Right renal cortex interstitium (tissue), 3 donors: Measurements from ENCODE around the gene HS3ST3A1. TPM values are rescaled to one million over a fixed set of nuclear protein-coding genes. Genes with fewer than 3 reads are reported as not detected.

Experiments used
- DNase-seq, 3 donors: peaks; one replicate each; pipeline ENCODE4 v3.0.0-alpha.2; 2013; ENCODE audit warnings: low read depth in 3 of 3, low spot score in 2 of 3
- polyA plus RNA-seq, 3 donors: library from polyadenylated mRNA; unstranded; fragments of 120-200 nt; gene quantifications; one replicate each; pipeline ENCODE4 v1.2.1, GENCODE V29; 2013; ENCODE audit not compliant: insufficient read length in 3 of 3

The HS3ST3A1 gene
- polyA plus RNA-seq, 3 donors: 2.6 to 2.9 (median 2.7) TPM

GRCh38 chr17:13599168-13599577 lies 2.6 kb downstream of the HS3ST3A1 start:
- no peak for DNase-seq

- DNase-seq: no peak
Measured at GRCh38 chr17:13598353-13599167, 3.2 kb downstream of the HS3ST3A1 start.

GRCh38 chr17:13597723-13598347 lies 3.9 kb downstream of the HS3ST3A1 start:
- no peak for DNase-seq

- DNase-seq: no peak
Measured at GRCh38 chr17:13596241-13596923, 5.3 kb downstream of the HS3ST3A1 start.

- no peak for DNase-seq
Measured at GRCh38 chr17:13595599-13595899, 6.2 kb downstream of the HS3ST3A1 start.

GRCh38 chr17:13594762-13595598 lies 6.7 kb downstream of the HS3ST3A1 start:
- DNase-seq: no peak

GRCh38 chr17:13594310-13594709 lies 7.4 kb downstream of the HS3ST3A1 start:
- DNase-seq: no peak

GRCh38 chr17:13593757-13594156 lies 8.0 kb downstream of the HS3ST3A1 start:
- no peak for DNase-seq

GRCh38 chr17:13593021-13593751 lies 8.5 kb downstream of the HS3ST3A1 start:
- DNase-seq: no peak

- no peak for DNase-seq
Measured at GRCh38 chr17:13592427-13592826, 9.3 kb downstream of the HS3ST3A1 start.

GRCh38 chr17:13590441-13590840 lies 11.3 kb downstream of the HS3ST3A1 start:
- DNase-seq: no peak

GRCh38 chr17:13589658-13590057 lies 12.1 kb downstream of the HS3ST3A1 start:
- no peak for DNase-seq

- DNase-seq: no peak
Measured at GRCh38 chr17:13587487-13588338, 14.0 kb downstream of the HS3ST3A1 start.

- DNase-seq: no peak
Measured at GRCh38 chr17:13584701-13585080, 17.0 kb downstream of the HS3ST3A1 start.

GRCh38 chr17:13583996-13584700 lies 17.6 kb downstream of the HS3ST3A1 start:
- no peak for DNase-seq

- DNase-seq: no peak
Measured at GRCh38 chr17:13582776-13583547, 18.8 kb downstream of the HS3ST3A1 start.

- no peak for DNase-seq
Measured at GRCh38 chr17:13581925-13582324, 19.8 kb downstream of the HS3ST3A1 start.

- no peak for DNase-seq
Measured at GRCh38 chr17:13580790-13581189, 20.9 kb downstream of the HS3ST3A1 start.
